ENCODE data around the gene ANKRD12. TPM values are rescaled to one million over a fixed set of nuclear protein-coding genes. Genes with fewer than 3 reads are reported as not detected.

Gene ANKRD12
- total RNA-seq, 1 donor from 2014 or later = 44.1 TPM

- no peak for DNase-seq (ENCODE audit: missing footprints)
- intact Hi-C loops (cut with DNase I) = no loop called here
- ATAC-seq = no peak
These were observed 36.0 kb downstream of the ANKRD12 start for GRCh38 chr18:9172506-9173127.

GRCh38 chr18:9173770-9174233 is 37.2 kb downstream of the ANKRD12 start:
- intact Hi-C loops (cut with DNase I) = no loop called here
- DNase-seq (ENCODE audit: missing footprints) (no peak), ATAC-seq (peak; percentile 24)

GRCh38 chr18:9174302-9174701 is 37.7 kb downstream of the ANKRD12 start:
- ATAC-seq = peak; percentile 19
- intact Hi-C loops (cut with DNase I) = no loop called here
- DNase-seq (ENCODE audit: missing footprints) = no peak

- ATAC-seq = no peak
- intact Hi-C loops (cut with DNase I) = no loop called here
These were observed 38.5 kb downstream of the ANKRD12 start for GRCh38 chr18:9175115-9175514.

GRCh38 chr18:9177031-9177430 is 40.5 kb downstream of the ANKRD12 start:
- intact Hi-C loops (cut with DNase I) = no loop called here
- ATAC-seq (no peak), DNase-seq (ENCODE audit: missing footprints) (no peak)

More at GRCh38 chr18:9175115-9175514, 38.5 kb downstream of the ANKRD12 start:
- DNase-seq (ENCODE audit: missing footprints) = no peak

- intact Hi-C loops (cut with DNase I) = no loop called here
- no peak for DNase-seq (ENCODE audit: missing footprints)
- no peak for ATAC-seq
These were observed 40.9 kb downstream of the ANKRD12 start for GRCh38 chr18:9177466-9177865.

GRCh38 chr18:9178557-9178956 is 42.0 kb downstream of the ANKRD12 start:
- DNase-seq (ENCODE audit: missing footprints) (no peak), ATAC-seq (no peak)
- intact Hi-C loops (cut with DNase I) = no loop called here

GRCh38 chr18:9181275-9181674 is 44.7 kb downstream of the ANKRD12 start:
- intact Hi-C loops (cut with DNase I) = no loop called here
- DNase-seq (ENCODE audit: missing footprints) (no peak), ATAC-seq (no peak)

GRCh38 chr18:9182852-9183399 is 46.3 kb downstream of the ANKRD12 start:
- intact Hi-C loops (cut with DNase I) = no loop called here
- ATAC-seq = no peak
- no peak for DNase-seq (ENCODE audit: missing footprints)

GRCh38 chr18:9184998-9185613 is 48.5 kb downstream of the ANKRD12 start:
- DNase-seq (ENCODE audit: missing footprints) = no peak
- ATAC-seq = no peak
- intact Hi-C loops (cut with DNase I) = no loop called here

GRCh38 chr18:9188359-9189231 is 52.0 kb downstream of the ANKRD12 start:
- ATAC-seq (no peak), DNase-seq (ENCODE audit: missing footprints) (no peak)
- intact Hi-C loops (cut with DNase I) = no loop called here

GRCh38 chr18:9189491-9189890 is 52.9 kb downstream of the ANKRD12 start:
- DNase-seq (ENCODE audit: missing footprints) (no peak), ATAC-seq (no peak)
- intact Hi-C loops (cut with DNase I) = no loop called here

- ATAC-seq (no peak), DNase-seq (ENCODE audit: missing footprints) (no peak)
- intact Hi-C loops (cut with DNase I) = no loop called here
These were observed 55.2 kb downstream of the ANKRD12 start for GRCh38 chr18:9191658-9192256.

GRCh38 chr18:9193031-9193430 is 56.5 kb downstream of the ANKRD12 start:
- no peak for DNase-seq (ENCODE audit: missing footprints)
- intact Hi-C loops (cut with DNase I) = no loop called here
- no peak for ATAC-seq

- intact Hi-C loops (cut with DNase I) = no loop called here
- DNase-seq (ENCODE audit: missing footprints) (no peak), ATAC-seq (no peak)
These were observed 60.0 kb downstream of the ANKRD12 start for GRCh38 chr18:9196568-9196967.

- DNase-seq (ENCODE audit: missing footprints) = no peak
- intact Hi-C loops (cut with DNase I) = no loop called here
- no peak for ATAC-seq
These were observed 63.1 kb downstream of the ANKRD12 start for GRCh38 chr18:9199681-9200080.

- intact Hi-C loops (cut with DNase I) = no loop called here
- ATAC-seq (no peak), DNase-seq (ENCODE audit: missing footprints) (no peak)
These were observed 64.6 kb downstream of the ANKRD12 start for GRCh38 chr18:9201224-9201623.

GRCh38 chr18:9204659-9205058 is 68.1 kb downstream of the ANKRD12 start:
- intact Hi-C loops (cut with DNase I) = no loop called here
- no peak for ATAC-seq
- DNase-seq (ENCODE audit: missing footprints) = no peak

GRCh38 chr18:9206421-9206820 is 69.8 kb downstream of the ANKRD12 start:
- ATAC-seq = no peak
- no peak for DNase-seq (ENCODE audit: missing footprints)
- intact Hi-C loops (cut with DNase I) = no loop called here

Measured in Right ventricle myocardium inferior (tissue), 1 donor.